ENCODE data around the gene MS4A2. TPM values are rescaled to one million over a fixed set of nuclear protein-coding genes. Genes with fewer than 3 reads are reported as not detected.

The MS4A2 gene
- total and polyA plus RNA-seq, 2 experiments from 2014 or later, result not detected

GRCh38 chr11:60087239-60087638 lies 1.2 kb upstream of the MS4A2 start (continued):
- no peak for TF ChIP-seq REST (IDR thresholded peaks at IDR 0.05; ENCODE audit: unreplicated experiment)
- no peak for TF ChIP-seq STAT1 (IDR thresholded peaks at IDR 0.05; ENCODE audit: unreplicated experiment)
- no peak for TF ChIP-seq ZNF331 (CRISPR knock-in tag; IDR thresholded peaks at IDR 0.05; ENCODE audit: low read depth)

- Mint-ChIP-seq H3K4me3 (no peak overlapping the region), H3K27me3 (ENCODE audit: insufficient read depth, low read depth, poor library complexity) (no peaks in the 10 kb centered on the region), H3K4me1 (peaks cover 5% of the 10 kb centered on the region; the same call in 2 of the 3 replicates), H3K9me3 (no peaks in the 10 kb centered on the region), H3K27ac (no peak overlapping the region), H3K36me3 (ENCODE audit: low read depth) (no peaks in the 10 kb centered on the region)
- Histone ChIP-seq H3K36me3 (ENCODE audit: insufficient read depth) (no peaks in the 10 kb centered on the region), H3K79me2 (replicated peaks; ENCODE audit: insufficient read depth) (no peaks in the 10 kb centered on the region), H3K4me2 (no peak overlapping the region), H3K27ac (ENCODE audit: low read depth) (no peak overlapping the region), H2AFZ (no peak overlapping the region), H3K9me2 (ENCODE audit: insufficient read depth) (no peaks in the 10 kb centered on the region), H3F3A (replicated peaks; ENCODE audit: low read depth) (no peaks in the 10 kb centered on the region), H3K27me3 (ENCODE audit: insufficient read depth) (no peaks in the 10 kb centered on the region), H3K4me1 (ENCODE audit: insufficient read depth) (peaks cover 5% of the 10 kb centered on the region), H3K4me3 (no peak overlapping the region), H4K20me1 (replicated peaks; ENCODE audit: insufficient read depth) (no peaks in the 10 kb centered on the region)
- DNase-seq (ENCODE audit: low spot score) (no peak), ATAC-seq (no peak)
- TF ChIP-seq NANOG (IDR thresholded peaks at IDR 0.05; ENCODE audit: borderline replicate concordance), result no peak
- TF ChIP-seq CTCF (conservative IDR thresholded peaks at IDR 0.05; ENCODE audit: low read depth in 2 of 2), result no peak
- TF ChIP-seq EZH2 (IDR thresholded peaks at IDR 0.05; ENCODE audit: low read depth, unreplicated experiment), result no peak
- no peak for TF ChIP-seq ZNF114 (CRISPR knock-in tag; IDR thresholded peaks at IDR 0.05)
- TF ChIP-seq ZNF331 (CRISPR knock-in tag; IDR thresholded peaks at IDR 0.05; ENCODE audit: low read depth), result no peak
- TF ChIP-seq ETS1 (IDR thresholded peaks at IDR 0.05), result no peak
- TF ChIP-seq EZH2phosphoT487 (IDR thresholded peaks at IDR 0.05; ENCODE audit: unreplicated experiment), result no peak
- no peak for TF ChIP-seq ZNF462 (CRISPR knock-in tag; IDR thresholded peaks at IDR 0.05)
Observed at GRCh38 chr11:60095477-60096120, 7.1 kb downstream of the MS4A2 start.

All from GM23338 (cell line).